ENCODE data around the gene LRRC7.
"Not testable (repeated sequence)": the region's sequence is repeated elsewhere in the genome, so short reads cannot be mapped to it uniquely, and the experiment has no call there.

LRRC7 gene

GRCh38 chr1:69787151-69787550, 219.4 kb downstream of the LRRC7 start:
- DNase-seq = no peak

GRCh38 chr1:69791311-69791710, 223.6 kb downstream of the LRRC7 start:
- DNase-seq = no peak

DNA sequence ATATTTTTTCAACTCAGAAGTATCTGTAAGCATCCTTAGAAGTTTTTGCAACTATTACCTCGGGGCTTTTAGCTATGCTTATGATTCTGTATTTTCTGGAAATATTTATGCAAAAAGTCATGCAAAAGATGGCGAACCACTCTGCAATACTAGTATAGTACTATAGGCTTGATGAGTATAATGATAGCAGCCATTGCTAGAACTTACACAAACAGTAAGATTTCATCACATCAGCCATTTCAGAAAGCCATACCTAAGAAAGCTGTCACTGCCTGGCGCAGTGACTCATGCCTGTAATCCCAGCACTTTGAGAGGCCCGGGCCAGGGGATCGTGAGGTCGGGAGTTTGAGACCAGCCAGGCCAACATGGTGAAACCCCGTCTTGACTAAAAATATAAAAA, 227.1 kb downstream of the LRRC7 start:
- DNase-seq = no peak

DNA sequence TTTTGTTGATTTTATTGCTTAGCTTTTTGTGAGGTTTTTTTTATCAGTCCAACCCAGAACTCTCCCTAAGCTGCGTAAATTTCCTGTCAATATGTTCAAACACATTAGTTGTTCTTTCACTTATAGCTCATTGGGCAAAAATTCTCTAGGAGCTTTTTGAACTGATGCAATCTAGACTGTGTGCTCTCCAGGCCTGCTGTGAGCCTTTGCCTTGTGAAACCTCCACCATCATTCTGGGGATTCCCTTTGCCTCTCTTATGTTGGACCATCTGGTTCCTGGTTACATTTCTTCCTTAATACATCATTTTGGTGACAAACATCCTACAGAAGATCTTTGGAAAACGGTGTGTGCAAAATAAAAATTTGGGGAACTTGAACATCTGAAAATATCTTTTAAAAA, 247.2 kb downstream of the LRRC7 start:
- no peak for DNase-seq

GRCh38 chr1:69824932-69825331, 257.2 kb downstream of the LRRC7 start:
- no peak for DNase-seq

DNA sequence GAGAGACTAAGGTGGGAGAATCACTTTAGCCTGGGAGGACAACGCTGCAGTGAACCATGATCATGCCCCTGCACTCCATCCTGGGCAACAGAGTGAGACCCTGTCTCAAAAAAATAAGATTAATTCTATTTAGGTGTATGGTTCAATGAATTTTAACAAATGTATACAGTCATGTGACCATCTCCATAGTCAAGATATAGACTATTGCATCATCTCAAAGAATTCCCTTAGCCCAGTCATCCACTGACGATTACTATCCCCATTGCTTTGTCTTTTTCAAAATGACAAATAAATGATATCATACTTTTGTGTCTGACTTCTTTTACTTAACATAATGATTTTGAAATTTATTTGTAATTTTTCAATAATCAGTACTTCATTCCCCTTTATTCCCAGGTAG, 260.0 kb downstream of the LRRC7 start:
- DNase-seq = no peak

DNA sequence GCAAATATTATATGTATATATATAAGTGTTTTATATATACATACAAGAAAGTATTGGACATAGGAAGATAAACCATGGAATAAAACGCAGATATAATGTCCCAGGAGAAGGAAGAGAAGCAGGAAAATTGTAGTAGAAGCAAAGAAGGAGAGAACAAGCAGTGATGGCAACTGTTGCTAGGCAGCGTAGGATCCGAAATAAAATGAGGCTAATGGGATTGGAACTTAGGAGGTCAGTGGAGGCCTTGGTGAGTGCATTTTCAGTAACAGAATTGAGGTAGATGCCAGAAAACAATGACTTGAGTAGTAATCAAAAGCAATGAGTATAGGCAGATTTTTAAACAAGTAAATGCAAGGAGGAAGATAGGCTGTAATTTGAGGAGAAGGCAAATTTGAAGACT, 265.8 kb downstream of the LRRC7 start:
- no peak for DNase-seq

- DNase-seq = no peak
Measured at GRCh38 chr1:69834336-69834735, 266.6 kb downstream of the LRRC7 start.

- no peak for DNase-seq
Measured at GRCh38 chr1:69835955-69836354, 268.2 kb downstream of the LRRC7 start.

DNA sequence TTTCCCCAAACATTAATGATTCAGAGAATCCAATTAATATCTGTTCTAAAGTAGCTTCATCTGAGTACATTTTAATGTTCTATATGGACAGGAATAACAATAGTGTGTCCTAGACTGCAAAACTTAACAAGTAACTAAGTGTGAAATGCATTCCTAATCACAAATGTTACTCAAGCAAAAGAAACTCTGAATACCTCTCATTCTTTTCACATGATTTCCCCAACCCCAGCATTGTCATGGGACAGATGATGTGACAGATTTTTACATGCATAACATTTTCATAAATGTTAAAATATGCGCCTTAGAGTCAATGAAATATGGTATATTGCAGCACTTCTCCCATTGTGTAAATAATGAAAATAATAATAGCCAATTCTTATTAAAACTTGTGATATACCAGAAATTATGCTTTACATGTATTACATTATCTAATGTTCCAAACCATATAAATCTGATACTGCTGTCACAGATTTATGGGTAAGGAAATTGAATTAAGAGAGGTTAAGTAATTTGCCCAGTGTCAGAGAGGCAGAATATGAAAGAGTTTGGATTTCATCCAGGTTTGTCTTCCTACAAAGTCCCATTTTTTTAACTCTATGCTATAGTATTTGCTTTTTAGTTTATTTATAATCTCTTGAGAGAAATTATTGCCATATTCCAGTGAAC, 269.4 kb downstream of the LRRC7 start:
- DNase-seq = no peak

GRCh38 chr1:69842326-69842725, 274.6 kb downstream of the LRRC7 start:
- DNase-seq = no peak

GRCh38 chr1:69845655-69846054, 277.9 kb downstream of the LRRC7 start:
- DNase-seq = no peak

DNA sequence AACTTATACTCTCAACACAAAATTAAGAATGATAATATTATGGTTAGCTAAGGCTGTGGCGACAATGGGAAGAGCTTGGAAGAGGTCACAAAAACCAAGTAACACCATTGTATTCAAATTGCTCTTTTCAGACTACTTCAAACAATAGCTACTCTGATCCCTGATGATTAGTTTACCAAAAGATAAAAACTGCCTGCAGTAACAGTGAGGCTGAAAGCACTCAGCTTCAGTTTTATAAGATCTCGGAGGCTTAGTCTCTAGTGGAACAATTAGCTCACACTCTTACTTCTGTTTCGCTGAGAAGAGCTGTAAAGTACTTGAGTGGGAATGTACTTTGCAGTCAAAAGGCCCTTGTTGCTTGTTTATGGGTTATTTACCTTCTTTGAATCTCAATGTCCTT, 278.5 kb downstream of the LRRC7 start:
- DNase-seq = no peak

- no peak for DNase-seq
Measured at GRCh38 chr1:69847670-69848069, 279.9 kb downstream of the LRRC7 start.

DNA sequence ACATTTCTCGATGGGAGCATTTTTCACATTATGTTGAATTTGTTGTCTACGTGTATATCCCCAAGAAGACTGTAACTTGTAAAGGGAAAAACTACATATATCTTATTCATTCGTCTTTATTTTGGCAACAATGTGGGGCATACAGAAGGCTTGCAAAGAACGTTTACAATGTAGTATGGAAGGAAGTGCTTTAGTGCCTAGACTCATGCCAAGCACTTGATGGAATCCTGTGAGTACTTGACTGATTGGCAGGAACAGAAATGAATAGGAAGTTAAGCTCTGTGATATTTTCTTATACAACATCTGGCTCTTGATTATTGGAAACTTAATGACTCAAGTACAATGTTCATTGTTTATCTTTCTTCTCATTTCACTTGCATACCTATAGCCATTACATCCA, 284.4 kb downstream of the LRRC7 start:
- no peak for DNase-seq

GRCh38 chr1:69852706-69853105, 285.0 kb downstream of the LRRC7 start:
- DNase-seq = no peak

- no peak for DNase-seq
Measured at GRCh38 chr1:69858534-69858933, 290.8 kb downstream of the LRRC7 start.

DNA sequence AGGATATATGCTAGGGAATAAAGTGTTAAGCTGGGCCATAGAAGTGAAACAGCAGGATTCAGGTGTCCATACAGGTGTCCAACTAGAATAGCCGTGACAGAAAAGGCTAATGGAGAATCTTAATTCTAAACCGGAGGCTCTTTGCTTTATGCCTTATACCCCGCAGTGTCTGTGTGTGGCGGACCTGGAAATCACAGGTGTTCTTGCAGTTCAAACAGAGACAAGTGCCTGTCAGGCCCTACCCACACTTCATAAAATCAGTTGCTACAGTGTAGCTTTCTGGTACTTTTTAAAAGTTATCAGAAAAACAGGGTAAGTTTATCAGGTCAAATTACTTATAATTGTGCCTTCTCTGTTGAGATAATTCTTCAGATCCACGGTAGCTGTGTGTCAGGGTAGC, 293.9 kb downstream of the LRRC7 start:
- no peak for DNase-seq

DNA sequence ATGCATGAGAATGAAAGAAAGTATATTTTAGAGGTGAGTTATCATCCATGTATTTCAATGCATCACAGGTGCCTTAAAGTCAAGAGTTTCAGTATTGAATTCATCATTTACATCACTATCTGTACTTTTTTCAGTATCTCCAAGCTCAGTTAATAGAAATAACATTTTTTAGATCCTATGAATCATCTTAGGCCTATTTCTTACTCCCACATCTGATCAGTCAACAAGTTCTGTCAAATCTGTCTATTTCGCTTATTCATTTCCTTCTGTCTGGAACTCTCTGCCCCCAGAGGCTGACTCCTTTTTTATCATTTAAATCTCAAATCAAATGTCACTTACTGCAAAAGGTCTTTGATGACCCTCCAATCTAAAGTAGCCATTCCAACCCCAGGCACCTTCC, 295.2 kb downstream of the LRRC7 start:
- DNase-seq = no peak

DNA sequence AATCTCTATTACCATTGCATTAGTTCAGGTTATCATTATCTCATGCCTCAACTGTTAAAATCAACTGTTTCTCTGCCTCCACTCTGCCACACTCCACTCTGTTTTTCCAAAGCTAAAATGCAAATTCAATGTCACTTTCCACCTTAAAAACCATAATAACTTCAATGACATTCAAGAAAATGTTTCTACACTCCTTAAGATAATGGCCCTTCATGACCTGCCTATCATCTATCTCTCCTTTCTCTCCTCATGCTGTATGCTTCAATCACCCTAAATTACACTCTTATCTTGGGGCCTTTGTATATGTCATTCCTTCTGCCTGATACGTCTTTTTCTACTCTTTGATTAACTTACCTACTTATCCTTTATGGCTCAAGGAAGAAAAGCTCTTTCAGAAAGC, 296.0 kb downstream of the LRRC7 start:
- DNase-seq = no peak

DNA sequence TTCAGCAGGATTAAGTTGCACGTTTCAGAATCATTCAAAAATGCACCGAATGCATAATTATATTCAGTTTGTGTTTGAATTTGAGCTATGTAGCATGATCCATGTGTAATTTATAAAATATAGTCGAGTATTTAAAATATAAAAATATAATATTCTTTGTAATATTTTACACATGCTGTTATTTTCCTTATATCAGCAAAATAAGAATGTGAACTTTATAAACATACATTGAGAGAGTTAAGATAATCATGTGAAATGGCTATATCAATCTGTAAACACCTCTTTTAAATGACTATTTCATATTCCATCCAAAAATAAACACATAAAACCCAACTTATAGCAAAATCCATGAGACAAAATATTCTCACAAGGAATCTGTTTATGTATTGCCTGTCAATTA, 303.7 kb downstream of the LRRC7 start:
- no peak for DNase-seq

DNA sequence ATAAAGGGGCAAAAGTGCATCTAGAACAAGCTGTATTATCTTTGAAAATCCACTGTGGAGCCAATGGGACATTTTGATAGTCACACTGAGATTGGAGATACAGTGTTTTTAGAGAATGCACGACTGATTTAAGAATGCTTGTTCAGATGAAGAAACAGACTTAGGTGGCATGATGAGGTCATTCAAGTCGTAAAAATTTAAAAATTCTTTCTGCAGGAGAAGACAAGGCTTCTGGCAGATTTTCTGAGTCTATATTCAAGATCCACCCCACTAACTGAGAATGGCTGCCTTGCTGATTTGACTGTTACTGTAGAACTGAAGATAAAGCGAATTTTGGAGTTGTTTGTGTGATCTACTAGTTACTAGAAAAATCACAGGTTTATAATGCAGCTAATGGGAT, 310.6 kb downstream of the LRRC7 start:
- DNase-seq = no peak

DNA sequence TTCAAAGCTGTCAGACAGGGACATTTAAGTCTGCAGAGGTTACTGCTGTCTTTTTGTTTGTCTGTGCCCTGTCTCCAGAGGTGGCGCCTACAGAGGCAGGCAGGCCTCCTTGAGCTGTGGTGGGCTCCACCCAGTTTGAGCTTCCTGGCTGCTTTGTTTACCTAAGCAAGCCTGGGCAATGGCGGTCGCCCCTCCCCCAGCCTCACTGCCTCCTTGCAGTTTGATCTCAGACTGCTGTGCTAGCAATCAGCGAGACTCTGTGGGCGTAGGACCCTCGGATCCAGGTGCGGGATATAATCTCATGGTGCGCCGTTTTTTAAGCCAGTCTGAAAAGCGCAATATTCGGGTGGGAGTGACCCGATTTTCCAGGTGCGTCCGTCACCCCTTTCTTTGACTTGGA, 320.3 kb downstream of the LRRC7 start:
- DNase-seq = not testable (repeated sequence)

DNA sequence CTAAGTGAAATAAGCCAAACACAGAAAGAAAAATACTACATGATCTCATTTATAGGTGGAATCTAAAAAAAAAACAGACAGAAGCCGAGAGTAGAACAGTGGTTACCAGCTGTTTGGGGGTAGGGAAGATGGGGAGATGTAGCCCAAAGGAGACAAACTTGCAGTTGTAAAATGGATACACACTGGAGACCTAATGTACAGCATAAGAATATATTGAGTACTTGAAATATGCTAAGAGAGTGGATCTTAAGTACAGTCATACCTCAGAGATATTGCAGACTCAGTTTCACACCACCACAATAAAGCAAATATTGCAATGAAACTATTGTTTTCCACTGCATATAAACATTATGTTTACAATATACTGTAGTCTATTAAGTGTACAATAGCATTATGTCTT, 320.9 kb downstream of the LRRC7 start:
- DNase-seq = no peak

GRCh38 chr1:69898403-69898947, 330.8 kb downstream of the LRRC7 start:
- no peak for DNase-seq

Data from stimulated activated CD4-positive, alpha-beta T cell treated with anti-CD3 and anti-CD28 coated beads, Interleukin-12 subunit alpha, Interleukin-12 subunit beta, amount 100 ng/mL, for 4 hours (primary cell).